Measurements from ENCODE around the gene KCNJ4.

The KCNJ4 gene

DNA sequence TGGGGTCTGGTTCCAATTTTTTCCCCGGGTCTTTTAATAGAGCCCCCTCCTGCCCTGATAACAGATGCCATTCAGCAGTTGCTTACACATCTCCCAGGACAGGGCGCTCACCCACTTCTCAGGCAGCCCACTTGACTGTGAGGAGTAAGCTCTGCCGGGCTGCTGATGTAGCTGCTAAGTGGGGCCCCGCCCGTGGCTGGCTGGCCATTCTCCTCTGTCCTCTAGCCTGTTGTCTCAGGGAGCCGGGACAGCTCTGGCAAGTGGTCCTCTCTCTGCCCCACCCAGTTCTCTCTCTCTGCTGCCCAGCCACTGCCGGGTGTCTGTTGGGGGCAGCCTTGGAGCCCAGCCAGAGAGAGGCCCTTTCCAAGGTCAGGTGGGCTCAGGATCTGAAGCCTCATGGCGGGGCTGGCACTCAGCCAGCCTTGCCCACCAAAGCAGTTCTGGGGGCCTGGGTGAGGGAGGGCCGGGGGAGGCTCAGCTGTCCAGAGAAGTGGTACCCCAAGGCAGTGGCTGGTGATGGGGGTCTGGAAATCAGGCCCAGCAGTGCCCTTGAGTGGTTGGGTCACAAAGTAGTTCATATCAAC, 8.9 kb downstream of the KCNJ4 start:
- H3K4me3 ChIP-seq (ENCODE audit: low read length): no peak overlapping the region

DNA sequence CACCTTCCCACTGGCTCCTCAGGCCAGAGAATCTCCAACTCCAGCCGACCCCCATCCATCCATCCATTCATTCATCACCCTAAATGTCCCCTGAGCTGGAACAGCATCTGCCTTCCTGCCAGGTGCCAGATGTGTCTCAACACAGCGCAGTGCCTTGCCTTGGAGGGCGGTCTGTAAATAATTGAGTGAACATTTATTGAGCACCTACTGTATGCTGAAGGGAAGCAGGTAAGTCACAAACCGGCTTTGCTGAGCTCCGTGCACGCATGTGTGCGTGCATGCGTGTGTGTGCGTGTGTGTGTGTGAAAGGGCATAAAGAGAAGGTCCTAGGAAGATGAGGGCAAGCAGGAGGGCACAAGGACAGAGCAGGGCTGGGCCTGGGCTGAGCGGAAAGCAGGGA, 10.2 kb downstream of the KCNJ4 start:
- H3K4me3 ChIP-seq (ENCODE audit: low read length): no peak overlapping the region
- TF ChIP-seq, protein P1, sequence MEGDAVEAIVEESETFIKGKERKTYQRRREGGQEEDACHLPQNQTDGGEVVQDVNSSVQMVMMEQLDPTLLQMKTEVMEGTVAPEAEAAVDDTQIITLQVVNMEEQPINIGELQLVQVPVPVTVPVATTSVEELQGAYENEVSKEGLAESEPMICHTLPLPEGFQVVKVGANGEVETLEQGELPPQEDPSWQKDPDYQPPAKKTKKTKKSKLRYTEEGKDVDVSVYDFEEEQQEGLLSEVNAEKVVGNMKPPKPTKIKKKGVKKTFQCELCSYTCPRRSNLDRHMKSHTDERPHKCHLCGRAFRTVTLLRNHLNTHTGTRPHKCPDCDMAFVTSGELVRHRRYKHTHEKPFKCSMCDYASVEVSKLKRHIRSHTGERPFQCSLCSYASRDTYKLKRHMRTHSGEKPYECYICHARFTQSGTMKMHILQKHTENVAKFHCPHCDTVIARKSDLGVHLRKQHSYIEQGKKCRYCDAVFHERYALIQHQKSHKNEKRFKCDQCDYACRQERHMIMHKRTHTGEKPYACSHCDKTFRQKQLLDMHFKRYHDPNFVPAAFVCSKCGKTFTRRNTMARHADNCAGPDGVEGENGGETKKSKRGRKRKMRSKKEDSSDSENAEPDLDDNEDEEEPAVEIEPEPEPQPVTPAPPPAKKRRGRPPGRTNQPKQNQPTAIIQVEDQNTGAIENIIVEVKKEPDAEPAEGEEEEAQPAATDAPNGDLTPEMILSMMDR (conservative IDR thresholded peaks at IDR 0.05; ENCODE audit: low read depth, low read length): no peak
- no peak for DNase-seq (ENCODE audit: low read depth)

More for the DNA sequence above, 8.9 kb downstream of the KCNJ4 start:
- TF ChIP-seq, protein P1 (conservative IDR thresholded peaks at IDR 0.05; ENCODE audit: low read depth, low read length): no peak
- no peak for DNase-seq (ENCODE audit: low read depth)

DNA sequence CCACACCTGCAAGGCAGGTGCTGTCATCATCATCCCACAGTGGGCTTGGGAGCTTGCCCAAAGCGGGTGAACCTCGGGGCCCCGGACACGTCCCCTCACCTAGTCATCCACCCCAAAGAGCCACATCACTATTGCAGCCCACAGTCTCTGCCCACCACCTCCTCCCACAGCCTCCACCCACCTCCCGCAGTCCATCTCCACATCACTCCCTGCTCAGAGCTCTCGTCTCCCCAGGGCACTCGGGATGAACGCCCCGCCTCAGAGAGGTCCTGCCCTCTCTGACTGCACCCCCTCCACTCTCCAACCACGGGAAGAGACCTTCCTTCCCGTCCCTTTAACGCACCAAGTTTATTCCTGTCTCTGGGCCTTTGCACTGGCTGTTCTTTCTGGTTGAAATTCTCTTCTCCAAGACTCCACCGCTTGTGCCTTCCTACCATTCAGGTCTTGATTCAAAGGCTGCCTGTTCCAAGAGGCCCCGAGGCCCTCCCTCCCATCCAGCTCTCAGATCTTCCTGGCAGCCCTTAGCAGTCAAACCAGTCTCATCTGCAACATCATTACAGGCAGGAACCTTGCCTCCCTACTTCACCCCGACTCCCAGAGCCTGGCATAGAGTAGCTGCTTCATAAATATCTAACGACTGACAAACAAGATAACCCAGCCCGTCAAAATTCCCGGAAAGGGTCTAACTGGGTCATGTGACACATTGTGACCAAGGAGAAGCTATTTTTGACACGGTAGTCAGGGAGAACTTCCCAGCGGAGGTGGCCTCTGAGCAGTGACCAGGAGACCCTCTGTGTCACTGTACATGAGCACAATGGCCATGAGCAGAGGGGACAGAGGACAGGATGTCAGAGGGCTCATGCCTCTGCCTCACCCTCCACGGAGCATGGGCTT, 11.1 kb downstream of the KCNJ4 start:
- TF ChIP-seq, protein P1 (conservative IDR thresholded peaks at IDR 0.05; ENCODE audit: low read depth, low read length): no peak
- DNase-seq (ENCODE audit: low read depth): no peak
- no peak overlapping the region for H3K4me3 ChIP-seq (ENCODE audit: low read length)

DNA sequence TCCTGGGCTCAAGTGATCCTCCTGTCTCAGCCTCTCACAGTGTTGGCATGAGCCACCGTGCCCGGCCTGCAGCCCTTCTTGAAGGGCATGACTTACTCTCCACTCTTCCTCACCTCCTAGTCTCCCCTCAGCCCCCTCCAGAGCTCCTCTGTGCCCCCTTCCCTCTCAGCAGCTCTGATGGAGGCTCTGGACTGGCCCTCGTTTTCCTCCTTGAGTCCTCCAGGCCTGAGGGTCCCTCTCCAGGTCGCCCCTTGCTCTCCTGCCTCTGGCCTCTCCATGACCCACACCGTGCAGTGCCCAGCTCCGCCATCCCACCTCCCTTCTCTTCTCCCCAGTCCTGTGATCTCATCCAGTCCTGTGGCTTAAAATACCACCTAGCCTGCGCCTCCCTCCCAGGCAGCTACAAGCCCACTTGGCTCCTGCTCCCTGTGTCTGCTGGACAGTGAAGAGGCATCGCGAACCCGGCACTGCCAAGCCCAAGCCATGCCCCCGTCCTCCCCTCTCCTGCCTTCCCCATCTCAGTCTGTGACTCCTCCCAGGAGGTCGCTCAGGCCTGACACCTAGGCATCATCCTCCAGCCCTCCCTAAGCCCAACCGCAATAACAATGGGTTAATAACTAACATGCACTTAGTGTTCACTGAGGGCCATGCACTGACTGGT, 11.9 kb downstream of the KCNJ4 start:
- DNase-seq (ENCODE audit: low read depth): no peak
- no peak overlapping the region for H3K4me3 ChIP-seq (ENCODE audit: low read length)
- TF ChIP-seq, protein P1 (conservative IDR thresholded peaks at IDR 0.05; ENCODE audit: low read depth, low read length): no peak

DNA sequence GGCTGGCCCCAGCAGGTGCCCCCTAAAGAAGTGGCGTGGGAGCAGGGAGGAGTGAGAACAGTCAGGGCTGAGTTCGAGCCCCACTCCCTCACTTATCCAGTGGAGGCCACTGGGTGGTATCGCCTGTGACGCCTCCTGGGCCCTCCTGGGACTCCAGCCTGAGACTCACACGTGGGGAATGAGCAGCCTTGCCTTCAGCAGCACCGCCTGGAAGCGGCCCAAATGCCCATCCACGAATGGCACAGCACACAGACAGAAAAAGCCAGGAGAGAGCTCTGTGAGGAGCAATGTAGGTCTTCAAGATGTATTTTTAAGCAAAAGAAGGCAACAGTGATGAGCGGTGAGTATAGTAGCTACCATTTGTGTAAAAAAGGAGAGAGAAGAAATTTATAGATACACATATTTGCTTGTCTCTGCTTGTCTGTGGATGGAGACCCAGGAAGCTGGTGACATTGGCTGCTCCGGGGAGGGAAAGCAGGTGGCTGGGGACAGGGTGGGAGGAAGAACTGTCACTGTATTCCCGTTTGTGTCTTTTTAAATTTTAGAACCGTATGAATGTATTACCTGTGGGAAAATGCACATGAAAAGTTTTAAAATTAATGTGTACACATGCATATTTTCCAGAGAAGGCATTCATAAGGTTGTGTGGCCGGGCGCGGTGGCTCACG, 13.2 kb downstream of the KCNJ4 start:
- TF ChIP-seq, protein P1 (conservative IDR thresholded peaks at IDR 0.05; ENCODE audit: low read depth, low read length): no peak
- DNase-seq (ENCODE audit: low read depth): no peak
- no peak overlapping the region for H3K4me3 ChIP-seq (ENCODE audit: low read length)

DNA sequence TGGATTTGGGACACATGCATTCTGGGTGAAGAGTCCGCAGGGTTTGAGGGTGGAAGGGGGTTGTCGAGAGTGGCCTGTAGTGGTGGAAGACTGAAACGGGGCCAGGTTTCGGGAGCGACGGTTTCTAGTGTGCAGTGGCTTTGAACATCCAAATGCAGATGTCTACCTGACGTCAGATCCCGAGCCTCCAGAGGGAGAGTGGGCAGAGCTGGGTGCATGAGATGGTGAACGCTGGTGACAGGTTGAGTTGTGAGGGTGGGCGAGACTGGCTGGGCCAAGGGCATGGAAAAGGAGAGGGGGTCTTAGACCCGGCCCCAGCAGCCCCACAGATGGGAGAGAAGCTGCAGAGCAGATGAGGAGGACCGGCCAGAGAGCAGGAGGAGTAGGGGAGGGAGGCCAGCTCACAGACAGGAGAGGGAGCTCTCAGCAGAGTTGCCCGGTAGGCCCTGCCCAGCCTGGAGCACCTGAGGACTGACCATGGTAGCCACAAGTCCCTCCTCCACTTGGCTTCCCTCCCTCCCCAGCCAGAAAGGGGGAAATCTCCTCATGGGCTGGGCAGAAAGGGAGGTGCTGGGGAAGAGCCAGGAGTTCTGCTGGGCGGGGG, 14.2 kb downstream of the KCNJ4 start:
- TF ChIP-seq, protein P1 (conservative IDR thresholded peaks at IDR 0.05; ENCODE audit: low read depth, low read length): no peak
- DNase-seq (ENCODE audit: low read depth): no peak
- H3K4me3 ChIP-seq (ENCODE audit: low read length): no peak overlapping the region

Data from retinal pigment epithelial cell (primary cell).